Amniotic epithelial cell (primary cell): ENCODE data around the gene DENND2C.
"Not testable (repeated sequence)": the region's sequence is repeated elsewhere in the genome, so short reads cannot be mapped to it uniquely, and the experiment has no call there.

ENCODE experiments used
- DNase-seq: peaks from one replicate; pipeline ENCODE4 v3.0.0-alpha.2; 2010; ENCODE audit warnings: low read depth

The DENND2C gene

GRCh38 chr1:114609026-114609425 lies 60.8 kb downstream of the DENND2C start:
- no peak for DNase-seq

DNA sequence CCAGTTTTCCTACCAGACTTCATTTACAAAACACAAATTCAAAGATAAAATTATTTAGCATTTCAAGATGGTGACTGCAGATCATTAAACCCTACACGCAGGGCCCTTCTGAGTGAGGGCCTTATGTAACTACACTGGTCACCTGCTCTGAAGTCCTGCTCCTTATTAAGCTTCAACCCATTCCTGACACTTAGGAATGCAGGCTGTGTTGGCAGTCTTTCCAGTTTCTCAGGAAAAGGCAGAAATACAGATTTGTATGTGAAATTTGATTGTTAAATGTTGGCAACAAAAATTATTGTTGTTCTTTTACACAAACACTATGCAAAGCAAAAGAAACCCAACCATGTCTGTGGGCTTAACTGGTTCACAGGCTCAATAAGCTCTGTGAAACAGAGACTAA lies 62.6 kb downstream of the DENND2C start:
- no peak for DNase-seq

DNA sequence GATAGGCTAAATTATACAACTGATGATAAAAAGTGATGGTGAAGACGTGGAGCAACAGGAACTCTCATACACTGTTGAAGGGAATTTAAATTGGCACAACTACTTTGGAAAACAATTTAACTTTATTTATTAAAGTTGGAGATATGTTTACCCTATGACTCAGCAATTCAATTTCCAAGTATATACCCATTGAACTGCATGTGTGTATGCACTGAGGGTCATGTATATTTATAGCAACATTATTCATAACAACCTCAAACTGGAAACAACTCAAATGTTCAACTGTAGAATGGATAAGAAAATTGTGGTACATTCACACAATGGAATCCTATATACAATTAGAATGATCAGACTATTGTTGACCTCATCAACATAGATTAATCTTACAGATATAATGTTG lies 71.9 kb downstream of the DENND2C start:
- DNase-seq, result no peak

- DNase-seq, result no peak
Observed at GRCh38 chr1:114595602-114596001, 74.2 kb downstream of the DENND2C start.

DNA sequence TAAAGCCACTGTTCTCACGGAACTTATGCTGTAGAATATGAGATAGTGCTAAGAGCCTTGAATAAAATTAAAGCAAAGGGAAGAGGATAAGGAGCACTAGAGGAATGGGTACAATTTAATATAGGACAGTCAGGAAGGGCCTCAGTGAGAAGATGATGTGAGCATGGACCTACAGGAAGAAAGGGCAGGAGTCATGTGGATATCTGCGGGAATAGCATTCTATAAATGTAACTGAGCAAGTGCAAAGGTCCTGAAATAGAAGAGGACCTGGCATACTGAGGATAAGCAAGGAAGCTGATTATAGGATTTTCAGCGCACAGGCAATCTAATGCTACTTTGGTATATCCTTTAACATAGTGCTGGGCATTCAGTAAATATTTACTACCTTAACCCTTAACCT lies 75.8 kb downstream of the DENND2C start:
- DNase-seq, result no peak

DNA sequence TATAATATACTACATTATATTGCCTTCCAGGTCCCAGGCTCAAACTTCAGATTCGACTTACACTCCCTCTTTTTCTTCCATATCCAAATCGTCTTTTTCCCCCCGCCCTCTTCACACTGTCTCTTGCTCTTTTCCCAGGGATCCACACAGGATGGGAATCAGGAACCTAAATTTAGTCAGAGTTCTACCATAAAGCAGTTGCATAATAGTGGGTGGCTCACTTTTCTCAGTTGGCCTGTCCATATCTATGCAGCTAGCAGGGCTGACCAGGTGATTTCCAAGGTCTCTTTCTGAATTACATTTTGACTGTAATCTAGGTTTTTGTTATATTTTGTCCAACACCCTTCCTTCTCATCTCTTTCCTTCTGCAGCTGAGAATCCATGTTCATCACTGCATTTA lies 80.7 kb downstream of the DENND2C start:
- DNase-seq, result no peak

GRCh38 chr1:114588196-114588689 lies 81.6 kb downstream of the DENND2C start:
- no peak for DNase-seq

DNA sequence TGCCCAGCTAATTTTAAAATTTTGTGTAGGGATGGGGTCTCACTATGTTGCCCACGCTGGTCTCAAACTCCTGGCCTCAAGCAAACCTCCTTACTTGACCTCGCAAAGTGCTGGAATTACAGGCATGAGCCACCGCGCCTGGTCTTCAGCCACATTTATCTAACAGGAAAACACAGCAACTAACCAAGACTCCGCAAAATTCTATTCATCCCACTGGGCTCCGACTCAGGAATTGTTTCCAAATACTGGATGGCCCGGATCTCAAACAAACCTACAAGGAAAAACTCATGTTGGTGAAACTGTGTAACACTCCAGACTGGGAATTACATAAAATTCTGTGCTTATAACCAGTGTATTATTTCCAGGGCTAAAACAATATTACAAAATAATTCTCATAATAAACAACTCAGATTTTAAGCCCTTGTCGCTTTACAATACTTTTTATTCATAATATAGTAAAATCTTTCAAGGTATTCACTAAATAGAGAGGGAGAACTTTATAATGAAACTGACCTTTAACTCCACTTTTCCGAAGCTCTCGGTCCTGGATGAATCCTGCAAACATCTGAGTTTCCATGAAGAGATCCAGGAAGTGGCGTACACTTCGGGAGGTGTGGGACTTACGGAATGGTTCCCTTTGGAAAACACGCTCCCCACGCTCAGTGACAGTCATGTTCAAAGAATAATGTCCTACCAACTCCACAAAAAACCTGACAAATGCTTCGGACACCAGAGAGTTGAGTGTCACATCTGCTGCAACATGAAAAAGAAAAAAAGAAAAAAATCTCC lies 82.5 kb downstream of the DENND2C start:
- DNase-seq, result no peak

GRCh38 chr1:114586513-114587047 lies 83.3 kb downstream of the DENND2C start:
- no peak for DNase-seq

GRCh38 chr1:114585231-114585630 lies 84.6 kb downstream of the DENND2C start:
- peak; percentile 6 for DNase-seq

GRCh38 chr1:114581335-114582287 lies 88.2 kb downstream of the DENND2C start, which contains the start of gene BCAS2:
Gene BCAS2, minus strand, starts transcription at chr1:114581615. Its CDS starts 24 bp downstream, at chr1:114581591.
- peak; percentile 99 for DNase-seq

- DNase-seq, result no peak
Observed at GRCh38 chr1:114574365-114574764, 95.5 kb downstream of the DENND2C start.

GRCh38 chr1:114564141-114564540 lies 105.7 kb downstream of the DENND2C start:
- no peak for DNase-seq

GRCh38 chr1:114562978-114563510 lies 106.8 kb downstream of the DENND2C start:
- DNase-seq, result not testable (repeated sequence)

DNA sequence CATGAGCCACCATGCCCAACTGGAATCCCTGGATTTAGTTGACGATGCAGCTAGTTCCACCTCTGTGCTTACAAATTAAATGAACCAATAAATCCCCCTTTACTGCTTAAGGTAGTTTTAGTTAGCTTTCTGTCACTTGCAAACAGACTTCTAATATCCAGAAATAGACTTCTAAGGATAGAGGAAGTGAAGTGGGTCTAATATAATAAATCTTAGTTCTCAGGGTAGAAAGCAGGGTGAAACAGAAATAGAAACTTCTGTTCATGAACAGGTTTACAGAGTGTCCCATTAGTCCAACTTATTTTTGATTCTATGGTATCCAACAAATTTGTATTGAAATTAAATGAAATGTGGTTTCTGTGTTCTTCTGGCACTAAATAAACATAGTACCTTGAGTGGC lies 108.5 kb downstream of the DENND2C start:
- DNase-seq, result no peak

DNA sequence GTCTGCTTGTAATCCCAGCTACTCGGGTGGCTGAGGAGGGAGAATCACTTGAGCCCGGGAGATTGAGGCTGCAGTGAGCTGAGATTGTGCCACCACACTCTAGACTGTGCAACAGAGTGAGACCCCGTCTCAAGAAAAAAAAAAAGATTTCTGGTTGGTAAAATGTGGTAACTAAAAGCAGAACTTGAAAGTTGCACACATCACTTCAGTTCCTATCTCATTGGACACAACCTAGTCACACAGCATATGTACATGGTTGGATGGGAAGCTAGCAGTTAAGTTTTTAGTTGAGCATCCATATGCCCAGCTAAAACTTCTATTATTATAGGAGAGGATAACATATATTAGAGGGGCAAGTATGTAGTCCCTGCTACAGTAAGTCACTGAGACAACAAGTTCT lies 110.5 kb downstream of the DENND2C start:
- DNase-seq, result no peak

GRCh38 chr1:114558544-114558943 lies 111.3 kb downstream of the DENND2C start:
- peak; percentile 18 for DNase-seq

GRCh38 chr1:114554577-114554976 lies 115.3 kb downstream of the DENND2C start:
- no peak for DNase-seq

DNA sequence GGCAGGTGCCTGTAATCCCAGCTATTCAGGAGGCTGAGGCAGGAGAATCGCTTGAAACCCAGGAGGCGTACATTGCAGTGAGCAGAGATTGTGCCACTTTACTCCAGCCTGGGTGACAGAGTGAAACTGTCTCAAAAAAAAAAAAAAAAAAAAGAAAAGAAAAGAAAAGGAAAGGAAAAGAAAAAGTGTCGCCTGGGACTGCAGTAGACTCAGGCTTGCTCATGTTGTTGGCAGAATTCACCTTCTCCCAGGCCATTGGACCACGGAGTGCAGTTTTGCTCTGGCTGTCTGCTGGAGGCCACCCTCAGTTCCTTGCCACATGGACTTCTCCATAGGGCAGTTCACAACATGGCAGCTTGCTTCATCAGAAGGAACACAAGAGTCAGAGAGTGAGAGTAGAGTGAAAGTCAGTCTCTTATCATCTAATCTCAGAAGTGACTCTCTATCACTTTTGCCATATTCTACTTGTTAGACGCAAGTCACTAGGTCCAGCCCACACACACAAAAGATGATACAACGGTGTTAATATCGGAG lies 117.7 kb downstream of the DENND2C start:
- DNase-seq, result no peak

- DNase-seq, result no peak
Observed at GRCh38 chr1:114551400-114551799, 118.4 kb downstream of the DENND2C start.

DNA sequence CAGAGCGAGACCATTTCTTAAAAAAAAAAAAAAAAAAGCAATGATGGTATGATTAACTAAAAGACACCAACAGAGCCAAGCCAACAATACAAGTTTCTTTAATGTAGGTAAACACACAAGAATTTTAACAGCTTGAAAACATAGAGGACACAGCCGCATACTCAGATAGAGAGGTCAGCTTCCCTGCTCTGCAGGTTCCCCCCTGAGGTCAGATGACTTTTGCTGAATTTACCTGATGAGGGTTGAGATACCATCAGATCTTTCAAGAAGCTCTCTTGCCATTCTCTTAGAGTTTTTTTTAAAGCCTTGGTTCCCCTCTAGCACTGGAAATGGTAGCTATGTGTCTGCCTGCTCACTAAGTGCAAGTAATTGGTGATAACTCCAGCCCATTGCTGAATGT lies 119.5 kb downstream of the DENND2C start:
- DNase-seq, result no peak

DNA sequence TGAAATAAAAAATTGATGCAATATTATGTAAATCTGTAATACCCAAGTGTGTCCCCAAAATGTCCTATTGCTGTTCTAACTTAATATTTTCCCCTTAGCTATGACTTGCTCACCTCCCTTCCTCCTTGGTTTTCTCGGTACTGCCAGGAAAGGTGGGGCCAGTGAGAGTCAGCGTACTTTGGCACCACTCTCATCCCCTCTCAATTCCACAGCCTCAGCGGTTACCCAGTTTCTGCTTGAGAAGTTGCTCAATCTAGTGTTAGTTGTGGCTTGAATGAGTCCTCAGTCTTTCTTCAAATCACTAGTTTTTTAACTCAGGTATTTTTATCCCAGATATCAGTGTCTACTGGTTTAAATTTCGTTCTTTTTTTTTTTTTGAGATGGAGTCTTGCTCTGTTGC lies 120.7 kb downstream of the DENND2C start:
- peak; percentile 13 for DNase-seq
